HG03460 (cell line): ENCODE measurements around the gene FOXJ1.

Source experiments
- ATAC-seq: cut with Tn5 transposase; IDR thresholded peaks from one replicate; pipeline ENCODE4 v1.9.1; 2021; ENCODE audit not compliant: unreplicated experiment

The FOXJ1 gene

GRCh38 chr17:76125391-76125675 is 15.7 kb downstream of the FOXJ1 start:
- ATAC-seq = no peak

GRCh38 chr17:76124582-76125390 is 16.3 kb downstream of the FOXJ1 start:
- ATAC-seq = no peak

- no peak for ATAC-seq
Observed at GRCh38 chr17:76123749-76124581, 17.1 kb downstream of the FOXJ1 start.

- no peak for ATAC-seq
Observed at GRCh38 chr17:76123191-76123499, 17.9 kb downstream of the FOXJ1 start.

GRCh38 chr17:76122431-76123190 is 18.4 kb downstream of the FOXJ1 start:
- no peak for ATAC-seq

GRCh38 chr17:76121932-76122430 is 19.1 kb downstream of the FOXJ1 start:
- no peak for ATAC-seq

- no peak for ATAC-seq
Observed at GRCh38 chr17:76120658-76121008, 20.4 kb downstream of the FOXJ1 start.

GRCh38 chr17:76119409-76120371 is 21.4 kb downstream of the FOXJ1 start:
- ATAC-seq = no peak

GRCh38 chr17:76115138-76115754 is 25.8 kb downstream of the FOXJ1 start:
- no peak for ATAC-seq

- no peak for ATAC-seq
Observed at GRCh38 chr17:76111956-76112355, 29.1 kb downstream of the FOXJ1 start.

GRCh38 chr17:76107509-76107908 is 33.5 kb downstream of the FOXJ1 start:
- no peak for ATAC-seq

- ATAC-seq = no peak
Observed at GRCh38 chr17:76106703-76107102, 34.3 kb downstream of the FOXJ1 start.

GRCh38 chr17:76104896-76105231 is 36.2 kb downstream of the FOXJ1 start:
- ATAC-seq = no peak

- ATAC-seq = no peak
Observed at GRCh38 chr17:76104140-76104895, 36.7 kb downstream of the FOXJ1 start.

GRCh38 chr17:76103274-76104139 is 37.5 kb downstream of the FOXJ1 start, which contains the start of gene EXOC7:
Gene EXOC7 (minus strand): TSS chr17:76103787. CDS start chr17:76103692, 95 bp downstream.
- ATAC-seq = peak; percentile 83

- ATAC-seq = no peak
Observed at GRCh38 chr17:76102944-76103273, 38.1 kb downstream of the FOXJ1 start.

- no peak for ATAC-seq
Observed at GRCh38 chr17:76097716-76098295, 43.2 kb downstream of the FOXJ1 start.

GRCh38 chr17:76095943-76096342 is 45.1 kb downstream of the FOXJ1 start:
- ATAC-seq = no peak
